Erythroblast (primary cell): ENCODE measurements around the gene FAM3A.
"Not testable (repeated sequence)": the region's sequence is repeated elsewhere in the genome, so short reads cannot be mapped to it uniquely, and the experiment has no call there.

Experiments
- DNase-seq, 2 experiments: peaks; one replicate each; lab custom pipeline; 2025; lab: John Stamatoyannopoulos, UW
- GATA1 ChIP-seq: IDR thresholded peaks from 2 replicates; pipeline ENCODE4 v1.6.1; 2011; ENCODE audit warnings: low read depth, mild to moderate bottlenecking, control low read depth, low read length, moderate library complexity
- POLR2A ChIP-seq: IDR thresholded peaks from 2 replicates; pipeline ENCODE4 v1.6.1; 2011; ENCODE audit warnings: mild to moderate bottlenecking, low read length

Gene FAM3A

GRCh38 chrX:154541896-154542722, 26.1 kb upstream of the FAM3A start:
- DNase-seq = peak; percentile 95 to 96
- TF ChIP-seq POLR2A (no peak), GATA1 (no peak)

GRCh38 chrX:154541589-154541895, 25.5 kb upstream of the FAM3A start:
- DNase-seq = no peak
- TF ChIP-seq GATA1 (no peak), POLR2A (no peak)

- no peak for TF ChIP-seq GATA1
- no peak for TF ChIP-seq POLR2A
- no peak for DNase-seq
These were observed 25.0 kb upstream of the FAM3A start for GRCh38 chrX:154540897-154541535.

- DNase-seq = not testable (repeated sequence)
These were observed 24.3 kb upstream of the FAM3A start for GRCh38 chrX:154540365-154540764.

GRCh38 chrX:154539077-154539476, 23.0 kb upstream of the FAM3A start:
- no peak for TF ChIP-seq GATA1
- no peak for TF ChIP-seq POLR2A
- no peak for DNase-seq

GRCh38 chrX:154535892-154536291, 19.9 kb upstream of the FAM3A start:
- no peak for TF ChIP-seq GATA1
- TF ChIP-seq POLR2A = no peak
- DNase-seq = no peak

- TF ChIP-seq POLR2A (no peak), GATA1 (no peak)
- peak; percentile 85 to 92 for DNase-seq
These were observed 18.7 kb upstream of the FAM3A start for GRCh38 chrX:154534526-154535322.

- TF ChIP-seq POLR2A = no peak
- no peak for TF ChIP-seq GATA1
- DNase-seq = no peak
These were observed 16.7 kb upstream of the FAM3A start for GRCh38 chrX:154532690-154533089.

- DNase-seq = no peak
- TF ChIP-seq GATA1 = no peak
- TF ChIP-seq POLR2A = no peak
These were observed 15.6 kb upstream of the FAM3A start for GRCh38 chrX:154531626-154532025.

- DNase-seq = no peak
- no peak for TF ChIP-seq GATA1
- no peak for TF ChIP-seq POLR2A
These were observed 14.3 kb upstream of the FAM3A start for GRCh38 chrX:154530286-154530685.

- no peak for DNase-seq
- TF ChIP-seq POLR2A = no peak
- TF ChIP-seq GATA1 = no peak
These were observed 13.2 kb upstream of the FAM3A start for GRCh38 chrX:154529206-154529612.

GRCh38 chrX:154526901-154527675, 11.1 kb upstream of the FAM3A start:
- peak; percentile 81 to 82 for DNase-seq
- peak; percentile 44 for TF ChIP-seq POLR2A
- TF ChIP-seq GATA1 = no peak
